Neural cell (in vitro differentiated cells): ENCODE results near the gene DLG2. TPM values are rescaled to one million over a fixed set of nuclear protein-coding genes. Genes with fewer than 3 reads are reported as not detected.

Experiments
- H2AFZ ChIP-seq: fragments of 200-600, 300-800 bp; sonication (generic), shearing (Covaris generic); 2 replicates; pipeline ENCODE4 v1.6.0; 2014; ENCODE audit warnings: low read depth, mild to moderate bottlenecking, antibody characterized with exemption, low read length, moderate library complexity
- H3F3A ChIP-seq: fragments of 200-600 bp; shearing (Covaris generic); 2 replicates; pipeline ENCODE4 v1.6.1; 2016; ENCODE audit warnings: mild to moderate bottlenecking, moderate library complexity, mixed read lengths, antibody characterized with exemption, low read length; ENCODE audit not compliant: insufficient read depth, poor library complexity, severe bottlenecking
- H3K27ac ChIP-seq: fragments of 200-600, 300-800 bp; sonication (generic), shearing (Covaris generic); 2 replicates; pipeline ENCODE4 v1.5.1; 2014; ENCODE audit warnings: mild to moderate bottlenecking, low read length, moderate library complexity
- H3K27me3 ChIP-seq: fragments of 300-800, 200-600 bp; sonication (generic), shearing (Covaris generic); 2 replicates; pipeline ENCODE4 v1.6.0; 2014; ENCODE audit warnings: mild to moderate bottlenecking, low read depth, low read length, moderate library complexity; ENCODE audit not compliant: insufficient read depth
- H3K36me3 ChIP-seq: fragments of 300-800, 200-600 bp; sonication (generic), shearing (Covaris generic); 2 replicates; pipeline ENCODE4 v1.5.1; 2014; ENCODE audit warnings: mild to moderate bottlenecking, antibody characterized with exemption, low read length, moderate library complexity; ENCODE audit not compliant: insufficient read depth
- H3K4me2 ChIP-seq: fragments of 300-800, 200-600 bp; sonication (generic), shearing (Covaris generic); 2 replicates; pipeline ENCODE4 v1.6.0; 2014; ENCODE audit warnings: mild to moderate bottlenecking, low read length
- H3K4me3 ChIP-seq: fragments of 300-800, 200-600 bp; sonication (generic), shearing (Covaris generic); 2 replicates; pipeline ENCODE4 v1.5.1; 2014; ENCODE audit warnings: mild to moderate bottlenecking, low read length, moderate library complexity
- H3K79me2 ChIP-seq: fragments of 200-600 bp; shearing (Covaris generic); replicated peaks from 2 replicates; pipeline ENCODE4 v1.6.0; 2014; ENCODE audit warnings: mild to moderate bottlenecking, low read length, moderate library complexity; ENCODE audit not compliant: insufficient read depth
- H3K9ac ChIP-seq: fragments of 300-800, 200-600 bp; sonication (generic), shearing (Covaris generic); 2 replicates; pipeline ENCODE4 v1.6.1; 2016; ENCODE audit warnings: mild to moderate bottlenecking, low read length, mixed read lengths
- H3K9me2 ChIP-seq: fragments of 200-600 bp; shearing (Covaris generic); 2 replicates; pipeline ENCODE4 v1.6.1; 2016; ENCODE audit warnings: mild to moderate bottlenecking, low read length, mixed read lengths; ENCODE audit not compliant: insufficient read depth
- H3K9me3 ChIP-seq: fragments of 200-600, 300-800 bp; sonication (generic), shearing (Covaris generic); 2 replicates; pipeline ENCODE4 v1.6.1; 2016; ENCODE audit warnings: mild to moderate bottlenecking, mixed run types, low read length, moderate library complexity, mixed read lengths
- H4K20me1 ChIP-seq: fragments of 200-600 bp; shearing (Covaris generic); 2 replicates; pipeline ENCODE4 v1.6.1; 2016; ENCODE audit warnings: mild to moderate bottlenecking, mixed run types; ENCODE audit not compliant: insufficient read depth
- CTCF ChIP-seq: fragments of 450-650 bp; IDR thresholded peaks from 2 replicates; pipeline ENCODE4 v1.5.1; 2014; ENCODE audit warnings: antibody characterized with exemption, mild to moderate bottlenecking, moderate library complexity; ENCODE audit not compliant: poor library complexity, severe bottlenecking
- EP300 ChIP-seq: fragments of 450-650 bp; conservative IDR thresholded peaks from 2 replicates; pipeline ENCODE4 v1.6.1; 2014; ENCODE audit warnings: antibody characterized with exemption, mild to moderate bottlenecking, moderate library complexity; ENCODE audit not compliant: poor library complexity, severe bottlenecking
- EZH2 ChIP-seq: fragments of 200-600, 300-800 bp; shearing (Covaris generic), sonication (generic); IDR thresholded peaks from 2 replicates; pipeline ENCODE4 v1.6.1; 2014; ENCODE audit warnings: antibody characterized with exemption, low read length, borderline replicate concordance, mild to moderate bottlenecking; ENCODE audit not compliant: insufficient read depth, poor library complexity, severe bottlenecking
- MXI1 ChIP-seq: fragments of 450-650 bp; conservative IDR thresholded peaks from 2 replicates; pipeline ENCODE4 v1.6.1; 2014; ENCODE audit warnings: antibody characterized with exemption, mild to moderate bottlenecking; ENCODE audit not compliant: poor library complexity, severe bottlenecking
- POLR2AphosphoS5 ChIP-seq: IDR thresholded peaks from 2 replicates; pipeline ENCODE4 v1.6.1; 2012
- RAD21 ChIP-seq: fragments of 450-650 bp; conservative IDR thresholded peaks from 2 replicates; pipeline ENCODE4 v1.6.1; 2014; ENCODE audit warnings: antibody characterized with exemption, mild to moderate bottlenecking, moderate library complexity
- REST ChIP-seq: IDR thresholded peaks from 2 replicates; pipeline ENCODE4 v1.6.1; 2012; ENCODE audit warnings: borderline replicate concordance
- SMC3 ChIP-seq: fragments of 450-650 bp; conservative IDR thresholded peaks from 2 replicates; pipeline ENCODE4 v1.6.1; 2014; ENCODE audit warnings: antibody characterized with exemption, mild to moderate bottlenecking, moderate library complexity; ENCODE audit not compliant: poor library complexity
- TAF1 ChIP-seq: IDR thresholded peaks from 2 replicates; pipeline ENCODE4 v1.6.1; 2012; ENCODE audit warnings: low read depth
- polyA plus RNA-seq: library from polyadenylated mRNA; depleted of rRNA; stranded (reverse); fragments of >200 nt; gene quantifications from 2 replicates; pipeline ENCODE4 v1.2.3, GENCODE V29; 2014

DLG2 gene
- polyA plus RNA-seq, 1 donor from 2014 or later, result 179 TPM

DNA sequence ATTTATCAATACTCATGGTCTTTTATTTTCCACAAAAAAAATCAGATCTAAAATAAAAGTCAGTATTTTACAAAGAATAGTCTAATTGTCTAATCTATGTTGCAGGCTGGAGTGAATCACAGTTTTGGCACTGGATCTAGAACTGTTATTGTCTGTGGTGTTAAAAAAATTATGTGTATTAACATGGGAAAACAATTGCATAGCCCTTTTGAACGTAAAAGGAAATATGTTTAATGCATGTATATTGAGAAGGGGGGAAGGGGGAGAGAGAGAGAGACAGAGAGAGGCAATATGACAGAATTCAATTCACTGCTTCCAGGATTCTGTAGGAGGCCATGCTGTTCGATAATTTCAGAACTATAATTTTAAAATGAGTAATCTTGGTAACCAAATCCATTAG is 2016.1 kb downstream of the DLG2 start:
- Histone ChIP-seq H3K4me2 (peak overlapping the region; percentile 13), H3K9ac (peak overlapping the region; percentile 37), H3K27me3 (no peaks in the 10 kb centered on the region), H4K20me1 (no peaks in the 10 kb centered on the region), H3K9me3 (no peaks in the 10 kb centered on the region), H3F3A (peaks cover 4% of the 10 kb centered on the region), H3K79me2 (peaks cover 37% of the 10 kb centered on the region), H2AFZ (no peak overlapping the region), H3K9me2 (no peaks in the 10 kb centered on the region), H3K27ac (peak overlapping the region; percentile 75), H3K36me3 (no peaks in the 10 kb centered on the region), H3K4me3 (peak overlapping the region; percentile 39)
- no peak for TF ChIP-seq EP300
- TF ChIP-seq POLR2AphosphoS5, result no peak
- no peak for TF ChIP-seq RAD21
- TF ChIP-seq MXI1, result no peak
- TF ChIP-seq CTCF, result no peak
- no peak for TF ChIP-seq SMC3
- no peak for TF ChIP-seq REST
- TF ChIP-seq TAF1, result no peak
- TF ChIP-seq EZH2, result no peak

DNA sequence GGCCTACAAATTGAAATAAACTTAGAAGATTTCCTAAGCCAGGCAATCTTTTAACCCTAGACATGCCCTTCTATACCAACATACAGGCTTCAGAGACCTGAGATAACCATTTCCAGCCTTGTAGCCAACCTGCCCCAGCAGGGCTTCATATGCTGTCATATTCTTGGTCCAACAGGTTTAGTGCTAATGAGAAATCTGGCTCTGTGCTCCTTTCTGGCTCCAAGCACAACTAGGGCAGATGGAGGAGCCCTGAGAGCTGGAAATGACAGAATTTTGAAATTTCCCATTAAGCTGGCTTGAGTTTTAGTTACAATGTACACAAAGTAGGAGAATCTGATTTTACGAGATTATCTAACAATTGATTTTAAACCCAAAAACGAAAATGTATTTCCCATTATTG is 2018.0 kb downstream of the DLG2 start:
- H3K79me2 ChIP-seq, result peaks cover 40% of the 10 kb centered on the region
- TF ChIP-seq POLR2AphosphoS5 (no peak), TAF1 (no peak)

DNA sequence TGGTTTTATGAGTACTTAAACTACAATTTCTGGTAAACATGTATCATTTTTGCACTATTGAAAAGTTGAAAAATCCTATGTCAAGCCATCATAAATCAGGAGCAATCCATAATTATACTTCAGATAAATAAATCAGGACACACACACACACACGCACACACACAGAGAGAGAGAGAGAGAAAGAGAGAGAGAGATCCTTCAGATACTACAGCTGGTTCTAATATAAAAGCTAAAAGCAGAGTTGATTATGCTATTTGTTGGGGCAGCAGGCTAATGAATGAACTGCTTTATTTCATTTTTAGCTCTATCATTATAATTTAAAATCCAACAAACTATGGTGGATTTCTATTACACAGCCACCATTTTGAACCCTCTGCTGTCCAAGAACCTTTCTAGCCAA is 2018.6 kb downstream of the DLG2 start:
- Histone ChIP-seq H3K9ac (no peak overlapping the region), H3K9me2 (no peaks in the 10 kb centered on the region), H3K36me3 (no peaks in the 10 kb centered on the region), H3K4me3 (no peak overlapping the region), H3K27me3 (no peaks in the 10 kb centered on the region), H3K4me2 (no peak overlapping the region), H3K9me3 (no peaks in the 10 kb centered on the region), H2AFZ (no peak overlapping the region), H3K79me2 (peaks cover 40% of the 10 kb centered on the region), H3F3A (peaks cover 4% of the 10 kb centered on the region), H3K27ac (no peak overlapping the region), H4K20me1 (no peaks in the 10 kb centered on the region)
- TF ChIP-seq REST, result no peak
- TF ChIP-seq EZH2, result no peak
- no peak for TF ChIP-seq TAF1
- no peak for TF ChIP-seq SMC3
- no peak for TF ChIP-seq RAD21
- TF ChIP-seq CTCF, result no peak
- TF ChIP-seq POLR2AphosphoS5, result no peak
- no peak for TF ChIP-seq MXI1
- TF ChIP-seq EP300, result no peak

More for the DNA sequence above, 2018.0 kb downstream of the DLG2 start:
- Histone ChIP-seq H3K9me3 (no peaks in the 10 kb centered on the region), H3K9me2 (no peaks in the 10 kb centered on the region), H3K36me3 (no peaks in the 10 kb centered on the region), H3K27ac (no peak overlapping the region), H3K9ac (no peak overlapping the region), H3K27me3 (no peaks in the 10 kb centered on the region), H3K4me2 (no peak overlapping the region), H3F3A (peaks cover 4% of the 10 kb centered on the region), H4K20me1 (no peaks in the 10 kb centered on the region), H2AFZ (no peak overlapping the region), H3K4me3 (no peak overlapping the region)
